GM19035 (cell line): ENCODE results near the gene RTN3.

Source experiments
- ATAC-seq: cut with Tn5 transposase; IDR thresholded peaks from one replicate; pipeline ENCODE4 v1.9.1; 2021; ENCODE audit not compliant: unreplicated experiment

Gene RTN3

GRCh38 chr11:63736864-63737263 is 55.6 kb downstream of the RTN3 start:
- no peak for ATAC-seq

DNA sequence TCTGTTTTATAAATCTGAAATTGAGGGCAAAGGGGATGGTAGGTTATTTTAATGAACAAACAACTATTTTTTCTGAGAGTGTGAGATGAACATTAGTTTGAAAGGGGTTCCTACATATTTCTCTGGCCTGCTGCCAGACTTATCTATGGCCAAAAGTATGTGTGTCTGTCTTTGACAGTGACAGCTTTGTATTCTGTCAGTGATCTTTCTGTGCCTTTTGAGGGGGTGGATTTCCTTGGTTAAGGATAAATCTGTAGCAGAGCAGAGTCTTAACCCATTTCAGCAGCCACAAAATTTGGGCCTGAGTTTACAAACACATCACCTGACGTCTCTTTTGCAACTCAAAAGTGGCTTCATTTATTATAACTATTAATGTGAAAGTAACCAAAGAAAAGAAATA is 56.4 kb downstream of the RTN3 start:
- no peak for ATAC-seq

GRCh38 chr11:63738720-63739360 is 57.5 kb downstream of the RTN3 start:
- no peak for ATAC-seq

DNA sequence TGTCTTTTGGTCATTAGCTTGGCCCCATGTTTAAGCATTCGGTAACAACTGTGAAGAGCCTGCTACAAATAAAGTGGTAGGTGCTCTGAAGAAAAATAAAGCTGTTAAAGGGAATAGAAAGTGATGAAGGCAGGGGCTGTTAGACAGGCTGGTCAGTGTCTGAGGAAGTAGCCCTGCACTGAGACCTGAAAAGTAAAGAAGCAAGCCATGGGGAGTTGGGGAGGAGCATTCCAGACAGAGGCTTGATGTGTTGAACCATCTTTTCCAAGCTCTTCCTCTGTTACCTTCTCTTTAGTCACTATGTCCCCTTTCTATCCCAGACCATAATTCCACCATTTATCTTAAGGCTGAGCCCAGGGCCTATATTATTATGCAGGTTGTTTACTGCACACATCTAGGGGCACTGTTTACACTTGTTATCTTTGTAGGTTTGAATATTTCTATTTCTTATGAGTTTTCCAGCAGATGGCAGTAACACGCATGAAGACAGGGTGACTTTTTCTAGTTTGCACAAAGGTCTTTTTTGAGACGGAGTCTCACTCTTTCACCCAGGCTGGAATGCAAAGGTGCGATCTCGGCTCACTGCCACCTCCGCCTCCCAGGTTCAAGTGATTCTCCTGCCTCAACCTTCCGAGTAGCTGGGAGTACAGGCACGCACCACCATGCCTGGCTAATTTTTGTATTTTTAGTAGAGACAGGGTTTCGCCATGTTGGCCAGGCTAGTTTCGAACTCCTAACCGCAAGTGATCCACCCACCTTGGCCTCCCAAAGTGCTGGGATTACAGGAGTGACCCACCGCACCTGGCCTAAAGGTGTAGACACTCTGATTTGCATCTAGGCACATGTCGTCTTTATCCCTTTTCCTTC is 64.2 kb downstream of the RTN3 start:
- ATAC-seq = no peak

GRCh38 chr11:63747011-63747410 is 65.7 kb downstream of the RTN3 start:
- ATAC-seq = no peak

DNA sequence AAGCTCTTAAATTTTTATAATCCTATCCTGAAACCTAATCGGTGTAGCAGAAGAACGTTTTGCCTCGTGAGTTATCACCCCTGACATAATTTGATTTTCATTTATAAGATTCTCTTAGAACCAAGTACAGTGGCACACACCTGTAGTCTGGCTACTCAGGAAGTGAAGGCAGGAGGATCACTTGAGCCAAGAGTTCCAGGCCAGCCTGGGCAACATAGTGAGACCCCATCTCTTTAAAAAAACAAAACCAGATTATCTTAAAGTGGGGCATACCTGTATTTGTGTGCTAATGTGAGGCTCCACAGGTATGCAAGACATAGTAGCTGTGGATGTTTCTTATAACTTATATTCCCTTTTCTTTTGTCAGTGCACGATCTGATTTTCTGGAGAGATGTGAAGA is 68.3 kb downstream of the RTN3 start:
- ATAC-seq = no peak

GRCh38 chr11:63756919-63757761 is 75.8 kb downstream of the RTN3 start:
- ATAC-seq = no peak

GRCh38 chr11:63760487-63761079 is 79.3 kb downstream of the RTN3 start:
- no peak for ATAC-seq

GRCh38 chr11:63761188-63761587 is 79.9 kb downstream of the RTN3 start:
- no peak for ATAC-seq

GRCh38 chr11:63761931-63762653 is 80.8 kb downstream of the RTN3 start:
- no peak for ATAC-seq

DNA sequence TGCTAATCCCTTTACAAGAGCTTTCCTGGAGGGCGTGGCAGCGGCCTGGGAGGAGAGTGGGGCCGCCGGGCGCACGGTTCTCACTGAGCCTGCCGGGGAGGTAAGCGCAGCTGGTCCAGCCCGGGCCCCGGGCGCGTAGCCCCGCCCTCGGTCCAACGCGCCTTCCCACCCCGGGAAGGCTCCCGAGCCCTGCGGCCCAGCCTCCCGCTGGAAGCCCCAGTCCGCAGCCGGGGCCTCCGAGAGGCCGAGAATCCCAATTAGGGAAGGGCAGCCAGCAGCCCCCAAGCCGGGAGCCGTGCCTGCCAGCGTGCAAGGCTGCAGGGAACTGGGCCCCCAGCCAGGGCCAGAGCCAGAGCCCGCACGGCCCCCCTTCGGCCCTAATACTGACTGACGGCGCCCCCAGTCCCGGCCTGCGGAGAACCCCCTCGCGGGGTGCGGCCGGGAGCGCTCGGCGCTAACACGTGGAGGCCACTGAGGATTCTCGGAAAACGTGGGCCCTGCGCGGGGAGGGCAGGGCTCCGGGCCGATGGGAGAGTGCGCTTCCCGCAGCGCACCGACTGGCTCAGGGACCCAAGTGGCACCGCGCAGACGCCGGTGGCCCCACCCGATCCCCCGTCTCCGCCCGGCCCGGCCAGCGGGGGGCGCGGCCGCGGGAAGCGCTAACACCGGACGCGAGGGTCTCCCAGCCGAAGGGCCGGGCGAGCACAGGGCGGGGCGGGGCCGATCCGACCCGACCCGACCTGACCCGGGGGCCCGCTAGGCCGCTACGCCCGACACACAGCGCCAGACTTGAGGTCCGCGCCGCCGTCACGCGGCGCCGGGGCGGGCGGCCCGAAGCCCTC is 81.6 kb downstream of the RTN3 start:
- ATAC-seq = no peak

GRCh38 chr11:63763496-63764339 is 82.4 kb downstream of the RTN3 start:
- ATAC-seq = no peak

- ATAC-seq = no peak
Observed at GRCh38 chr11:63764340-63764678, 83.0 kb downstream of the RTN3 start.

DNA sequence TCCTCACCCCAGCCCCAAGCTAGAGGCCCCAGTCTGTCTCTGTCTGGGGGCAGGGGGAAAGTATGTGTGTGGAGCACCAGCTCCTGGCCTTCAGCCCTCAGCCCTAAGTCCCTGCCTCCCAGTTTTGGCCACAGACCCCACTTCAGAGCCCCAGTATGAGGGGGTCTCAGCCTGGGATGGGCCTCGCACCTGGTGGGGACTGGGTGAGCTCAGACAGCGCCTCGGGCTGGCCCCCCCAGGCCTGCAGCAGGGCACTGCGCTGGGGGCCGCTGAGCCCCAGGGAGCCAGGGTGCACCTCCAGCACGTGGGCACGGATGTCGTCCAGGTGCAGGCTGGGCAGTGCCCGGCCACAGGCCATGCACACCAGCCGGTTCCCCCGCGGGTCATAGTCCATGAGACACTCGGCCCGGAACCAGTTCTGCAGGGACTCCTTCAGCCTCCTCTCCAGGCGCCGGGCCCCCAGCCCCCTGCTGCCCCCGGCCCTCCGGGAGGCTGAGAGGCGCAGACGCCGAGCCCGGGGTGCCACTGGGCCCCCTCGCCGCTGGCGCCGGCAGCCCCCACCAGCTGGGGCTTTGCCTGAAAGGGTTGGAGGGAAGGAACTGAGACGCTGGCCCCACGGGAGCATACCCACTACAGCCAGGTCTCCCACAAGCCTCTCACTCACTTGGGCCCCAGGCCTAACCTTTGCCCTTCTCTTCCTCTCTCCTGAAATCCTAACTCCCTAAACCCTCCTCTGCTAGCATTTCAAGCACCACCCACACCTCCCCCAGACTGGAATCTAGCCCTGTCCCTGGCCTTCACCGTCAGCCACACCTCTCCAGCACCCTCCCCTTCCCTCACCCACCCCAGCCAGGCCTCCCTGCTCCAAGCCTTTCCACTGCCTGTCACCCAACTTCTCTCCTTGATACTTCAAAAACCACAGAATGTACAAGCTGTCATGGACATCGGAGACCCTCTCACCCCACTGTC is 83.7 kb downstream of the RTN3 start:
- no peak for ATAC-seq

DNA sequence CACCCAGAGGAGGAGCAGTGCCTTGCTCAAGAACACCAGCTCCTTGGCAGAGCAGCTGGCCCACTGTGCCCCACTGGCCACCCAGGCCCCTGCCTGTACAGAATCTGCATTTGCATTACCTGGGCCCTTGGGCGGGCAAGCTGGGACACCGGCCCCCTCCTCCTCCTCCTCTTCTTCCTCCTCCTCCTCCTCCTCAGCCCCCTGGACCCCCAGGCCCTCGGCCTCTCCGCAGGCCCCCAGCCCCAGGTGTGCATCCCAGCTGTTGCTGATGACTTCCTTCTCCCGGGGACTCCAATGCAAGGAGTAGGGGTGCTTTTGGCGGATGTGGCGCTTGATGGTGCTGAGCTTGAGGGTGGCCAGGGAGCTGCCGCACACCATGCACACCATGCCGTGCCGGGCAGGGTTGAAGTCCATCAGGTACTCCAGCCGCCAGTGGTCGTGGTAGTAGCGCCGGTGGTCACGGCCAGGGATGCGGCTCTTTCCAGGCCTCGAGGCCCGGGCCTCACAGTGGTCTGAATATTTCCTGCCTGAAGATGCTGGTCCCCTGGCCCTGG is 84.5 kb downstream of the RTN3 start:
- no peak for ATAC-seq

- ATAC-seq = no peak
Observed at GRCh38 chr11:63766531-63767235, 85.4 kb downstream of the RTN3 start.

GRCh38 chr11:63767267-63767564 is 85.9 kb downstream of the RTN3 start:
- ATAC-seq = no peak
